K562 (cell line): ENCODE results near the gene LRRC8A. TPM values are rescaled to one million over a fixed set of nuclear protein-coding genes. Genes with fewer than 3 reads are reported as not detected.

Experiments
- ATAC-seq: fragments of 200-7000 bp; cut with Tn5 transposase; 3 replicates; pipeline ENCODE4 v1.9.1; 2020; ENCODE audit warnings: moderate library complexity
- BruUV-seq: library from RNA; stranded (reverse); fragments of 400-500 nt; replicated peaks from 2 replicates; lab custom pipeline; 2021; lab: Mats Ljungman, UMichigan
- CTCF ChIA-PET: fragments of 300-600 bp; formaldehyde crosslinking; extraction: SDS; loops from one replicate; lab custom pipeline; 2021; ENCODE audit warnings: low intra/inter-chr PET ratio; lab: Yijun Ruan, JAX
- POLR2A ChIA-PET: fragments of 300-600, 350-650 bp; sonication (Branson Sonifier 250); formaldehyde crosslinking; extraction: SDS; loops from one replicate; lab custom pipeline; 2021; ENCODE audit warnings: antibody characterized with exemption, inconsistent platforms; lab: Yijun Ruan, JAX
- DNase-seq, 4 experiments: peaks; one replicate each; pipeline versions ENCODE4 v3.0.0 to v3.0.0-alpha.2; 2011 to 2018; ENCODE audit warnings: low spot score in 3 of 4, mixed read lengths in 3 of 4; ENCODE audit errors: extremely low read depth in 1 of 4
- FAIRE-seq: peaks from 2 replicates; lab custom pipeline; 2011; peaks lifted over from hg19 to GRCh38; lab: Jason Lieb, UNC
- H2AFZ ChIP-seq: 2 replicates; pipeline ENCODE4 v1.6.0; 2011; ENCODE audit warnings: low read depth, low read length, control low read depth, inconsistent platforms
- H3K27ac ChIP-seq: fragments of 200-600 bp; 3 replicates; pipeline ENCODE4 v1.8.0; 2011; ENCODE audit warnings: low read depth, mild to moderate bottlenecking, control low read depth, inconsistent platforms, low read length, moderate library complexity, mixed read lengths; ENCODE audit errors: extremely low read depth
- H3K27me3 ChIP-seq, 2 experiments: fragments of 300-600 bp in 1 of 2; 2 replicates in 1 of 2; 3 replicates in 1 of 2; pipeline versions ENCODE4 v1.6.0 to v1.8.0; 2011; ENCODE audit warnings: inconsistent platforms in 2 of 2, low read length in 2 of 2, mild to moderate bottlenecking in 1 of 2, mixed read lengths in 1 of 2, moderate library complexity in 1 of 2; ENCODE audit not compliant: control insufficient read depth in 2 of 2, insufficient read depth in 2 of 2
- H3K36me3 ChIP-seq: fragments of 300-600 bp; 3 replicates; pipeline ENCODE4 v1.8.0; 2011; ENCODE audit warnings: mild to moderate bottlenecking, low read length, inconsistent platforms; ENCODE audit not compliant: control insufficient read depth, insufficient read depth
- H3K4me1 ChIP-seq, 2 experiments: fragments of 200-600 bp in 1 of 2; replicated peaks in 1 of 2; 2 replicates in 1 of 2; 3 replicates in 1 of 2; pipeline versions ENCODE4 v1.5.1 to v1.8.0; 2011; ENCODE audit warnings: inconsistent platforms in 2 of 2, low read length in 2 of 2, mild to moderate bottlenecking in 1 of 2, mixed read lengths in 1 of 2, moderate library complexity in 1 of 2; ENCODE audit not compliant: control insufficient read depth in 2 of 2, insufficient read depth in 2 of 2
- H3K4me2 ChIP-seq: 2 replicates; pipeline ENCODE4 v1.6.1; 2011; ENCODE audit warnings: low read length, control low read depth, inconsistent platforms, mixed read lengths; ENCODE audit not compliant: insufficient read depth
- H3K4me3 ChIP-seq: fragments of 200-600 bp; sonication (generic), shearing (Covaris generic); 2 replicates; pipeline ENCODE4 v1.5.1; 2016; ENCODE audit warnings: control low read depth, inconsistent platforms
- H3K79me2 ChIP-seq: fragments of 200-600 bp; 3 replicates; pipeline ENCODE4 v1.8.0; 2011; ENCODE audit warnings: low read length, inconsistent platforms; ENCODE audit not compliant: control insufficient read depth, insufficient read depth
- H3K9ac ChIP-seq, 2 experiments: 2 replicates each; pipeline versions ENCODE4 v1.6.0 to v1.6.1; 2011; ENCODE audit warnings: low read depth in 2 of 2, low read length in 2 of 2, control low read depth in 1 of 2, inconsistent platforms in 1 of 2, mild to moderate bottlenecking in 1 of 2, mixed read lengths in 1 of 2; ENCODE audit not compliant: insufficient read depth in 1 of 2
- H3K9me1 ChIP-seq: one replicate; pipeline ENCODE4 v1.6.0; 2011; ENCODE audit warnings: inconsistent platforms, mild to moderate bottlenecking, low read length, moderate library complexity; ENCODE audit not compliant: control insufficient read depth, insufficient read depth
- H3K9me3 ChIP-seq: replicated peaks from 2 replicates; pipeline ENCODE4 v1.5.1; 2011; ENCODE audit warnings: low read depth, low read length, inconsistent platforms; ENCODE audit not compliant: control insufficient read depth, insufficient read depth
- H4K20me1 ChIP-seq: replicated peaks from 2 replicates; pipeline ENCODE4 v1.6.1; 2011; ENCODE audit warnings: low read length, inconsistent platforms, mixed read lengths; ENCODE audit not compliant: control insufficient read depth, insufficient read depth
- CREB1 ChIP-seq, 2 experiments: sonication (generic) in 1 of 2; formaldehyde crosslinking in 1 of 2; IDR thresholded peaks; 2 replicates each; pipeline versions ENCODE4 v1.6.1 to v1.8.0; 2012 to 2022; ENCODE audit warnings: inconsistent platforms in 1 of 2, mild to moderate bottlenecking in 1 of 2, missing genetic modification reagents in 1 of 2, moderate library complexity in 1 of 2
- EHMT2 ChIP-seq: fragments of 450-650 bp; IDR thresholded peaks from 2 replicates; pipeline ENCODE4 v1.6.1; 2018; ENCODE audit warnings: antibody characterized with exemption
- HMG20B ChIP-seq: fragments of 250-450 bp; sonication (Bioruptor Pico); IDR thresholded peaks from 2 replicates; pipeline ENCODE4 v1.5.0; 2021; ENCODE audit warnings: mild to moderate bottlenecking
- POLR2G ChIP-seq: fragments of 200-400 bp; formaldehyde crosslinking; IDR thresholded peaks from 2 replicates; pipeline ENCODE4 v1.6.1; 2017; ENCODE audit warnings: low read depth, mild to moderate bottlenecking, antibody characterized with exemption, low read length, moderate library complexity
- SP2 ChIP-seq: IDR thresholded peaks from 2 replicates; pipeline ENCODE4 v1.6.1; 2011; ENCODE audit warnings: mild to moderate bottlenecking, low read depth, low read length, moderate library complexity; ENCODE audit not compliant: poor library complexity, severe bottlenecking; ENCODE audit errors: extremely low read depth
- TCF3 ChIP-seq: sonication (generic); formaldehyde crosslinking; IDR thresholded peaks from 2 replicates; pipeline ENCODE4 v1.4.0; 2020; ENCODE audit warnings: mild to moderate bottlenecking, missing genetic modification reagents
- WGBS: fragments of 100-300 bp; shearing (Covaris generic); methylation state at CpG from one replicate; pipeline ENCODE4 v1.1.6; 2016; ENCODE audit warnings: low coverage, mixed read lengths; ENCODE audit not compliant: insufficient coverage; ENCODE audit errors: missing lambda C conversion rate; 5-methylcytosine and 5-hydroxymethylcytosine counted together
- in situ Hi-C: fragments of 300-500 bp; cut with MboI; formaldehyde crosslinking; loops from 4 replicates; pipeline ENCODE4 v1.15.0; 2018; ENCODE audit warnings: inconsistent platforms, mixed read lengths
- intact Hi-C: fragments of 100-400 bp; cut with micrococcal nuclease; formaldehyde crosslinking; loops from 2 replicates; pipeline ENCODE4 v1.14.2; 2022
- polyA plus RNA-seq, 8 experiments: library from polyadenylated mRNA; depleted of rRNA in 4 of 8; stranded (reverse) in 5 of 8; unstranded in 3 of 8; fragments of >200 nt; fragmentation: Nextera tagmentation in 2 of 8; fragmentation: Illumina TruSeq in 1 of 8; extraction: Ambion mirVana in 2 of 8; extraction: Trizol in 1 of 8; gene quantifications; 2 replicates each; pipeline versions ENCODE4 v1.2.1 to v1.2.3, GENCODE V29; 2011 to 2014; ENCODE audit warnings: inconsistent platforms in 1 of 8, missing spikeins in 1 of 8
- total RNA-seq, 7 experiments: library from RNA; depleted of rRNA in 6 of 7; stranded (reverse); fragments of >200 nt in 6 of 7; fragmentation: Illumina TruSeq in 2 of 7; extraction: Trizol in 2 of 7; gene quantifications; 2 replicates each; pipeline versions ENCODE4 v1.2.1 to v1.2.3, GENCODE V29; 2011 to 2021; ENCODE audit warnings: low replicate concordance in 1 of 7
- TF ChIP-seq, protein P1 (sequence below): fragments of 450-650 bp; formaldehyde crosslinking; IDR thresholded peaks from 2 replicates; pipeline ENCODE4 v1.4.0; 2022; ENCODE audit warnings: missing genetic modification characterization
- TF ChIP-seq, protein P2 (sequence below): fragments of 250-450 bp; sonication (Bioruptor Pico); IDR thresholded peaks from 2 replicates; pipeline ENCODE4 v1.5.1; 2021; ENCODE audit warnings: mild to moderate bottlenecking

The LRRC8A gene
- total and polyA plus RNA-seq, 9 of the 15 experiments (the other 6 are each of a cell fraction or from before 2014, with no cell fraction given) = 2.9 to 24.7 (median 8.9) TPM

DNA sequence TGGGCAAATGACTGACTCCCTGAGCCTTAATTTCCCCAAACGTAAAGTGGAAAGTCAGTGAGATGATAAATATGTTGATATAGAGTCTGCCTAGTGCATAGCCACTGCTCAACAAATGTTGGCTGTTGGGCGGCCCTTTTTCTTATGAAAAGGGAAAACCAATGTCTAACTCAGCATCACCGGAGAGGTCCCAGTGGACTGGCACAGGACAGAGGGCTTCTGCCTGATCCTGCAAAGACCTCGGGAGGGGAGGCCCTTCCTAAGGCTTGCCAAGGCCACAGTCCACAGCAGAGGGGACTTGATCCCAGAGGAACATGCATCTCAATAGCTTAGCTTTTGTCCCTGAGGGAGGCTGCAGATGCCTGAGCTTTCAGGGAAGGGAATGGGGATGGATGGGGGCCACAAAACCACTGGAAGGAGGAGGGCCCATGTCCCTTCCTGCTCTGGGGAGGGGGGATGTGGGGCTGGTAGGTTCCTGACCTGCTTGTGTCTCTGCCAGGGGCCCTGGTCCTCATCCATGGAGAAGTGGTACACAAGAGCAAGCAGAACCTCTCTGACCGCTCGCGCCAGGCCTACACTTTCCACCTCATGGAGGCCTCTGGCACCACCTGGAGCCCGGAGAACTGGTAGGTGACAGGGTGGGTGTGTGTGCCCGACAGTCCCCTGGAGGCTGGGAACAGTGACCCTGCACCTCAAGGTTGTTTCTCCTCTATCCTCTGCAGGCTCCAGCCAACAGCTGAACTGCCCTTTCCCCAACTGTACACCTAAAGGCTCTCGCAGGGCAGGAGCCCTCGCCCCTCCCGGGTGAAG is 59.2 kb downstream of the LRRC8A start:
- H3K9me3 ChIP-seq = no peaks in the 10 kb centered on the region
- peaks cover 10% of the 10 kb centered on the region; the same call in 2 of the 3 replicates for H3K36me3 ChIP-seq
- no peaks in the 10 kb centered on the region for H4K20me1 ChIP-seq
- DNase-seq (no peak), ATAC-seq (no peak), FAIRE-seq (no peak)
- ChIA-PET CTCF (no interaction called here), POLR2A (interaction anchor here (0.6 kb wide), 1 partner anchor 217 kb away, joined by 3 read pairs; the partner anchor contains the start of gene ZDHHC12)
- H3K4me3 ChIP-seq = no peak overlapping the region
- H3K4me2 ChIP-seq = no peak overlapping the region
- H3K27ac ChIP-seq = no peak overlapping the region
- peaks cover 17 to 35% of the 10 kb centered on the region in 2 experiments for H3K4me1 ChIP-seq
- no TSS peak for BruUV-seq
- in situ Hi-C loops = no loop called here
- peak overlapping the region in 1 of 2 experiments; percentile 71; a peak in 2 of 4 replicates for H3K9ac ChIP-seq
- WGBS = 85% methylated on average over 11 of the region's 12 CpGs
- TF ChIP-seq SP2 = no peak
- TF ChIP-seq TCF3 (CRISPR knock-in tag) = no peak
- TF ChIP-seq POLR2G = no peak
- TF ChIP-seq, protein P1, sequence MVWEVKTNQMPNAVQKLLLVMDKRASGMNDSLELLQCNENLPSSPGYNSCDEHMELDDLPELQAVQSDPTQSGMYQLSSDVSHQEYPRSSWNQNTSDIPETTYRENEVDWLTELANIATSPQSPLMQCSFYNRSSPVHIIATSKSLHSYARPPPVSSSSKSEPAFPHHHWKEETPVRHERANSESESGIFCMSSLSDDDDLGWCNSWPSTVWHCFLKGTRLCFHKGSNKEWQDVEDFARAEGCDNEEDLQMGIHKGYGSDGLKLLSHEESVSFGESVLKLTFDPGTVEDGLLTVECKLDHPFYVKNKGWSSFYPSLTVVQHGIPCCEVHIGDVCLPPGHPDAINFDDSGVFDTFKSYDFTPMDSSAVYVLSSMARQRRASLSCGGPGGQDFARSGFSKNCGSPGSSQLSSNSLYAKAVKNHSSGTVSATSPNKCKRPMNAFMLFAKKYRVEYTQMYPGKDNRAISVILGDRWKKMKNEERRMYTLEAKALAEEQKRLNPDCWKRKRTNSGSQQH = no peak
- TF ChIP-seq CREB1 (IDR thresholded peaks at IDR 0.05) = no peak
- TF ChIP-seq CREB1 (CRISPR knock-in tag; IDR thresholded peaks at IDR 0.05) = no peak
- TF ChIP-seq, protein P2, sequence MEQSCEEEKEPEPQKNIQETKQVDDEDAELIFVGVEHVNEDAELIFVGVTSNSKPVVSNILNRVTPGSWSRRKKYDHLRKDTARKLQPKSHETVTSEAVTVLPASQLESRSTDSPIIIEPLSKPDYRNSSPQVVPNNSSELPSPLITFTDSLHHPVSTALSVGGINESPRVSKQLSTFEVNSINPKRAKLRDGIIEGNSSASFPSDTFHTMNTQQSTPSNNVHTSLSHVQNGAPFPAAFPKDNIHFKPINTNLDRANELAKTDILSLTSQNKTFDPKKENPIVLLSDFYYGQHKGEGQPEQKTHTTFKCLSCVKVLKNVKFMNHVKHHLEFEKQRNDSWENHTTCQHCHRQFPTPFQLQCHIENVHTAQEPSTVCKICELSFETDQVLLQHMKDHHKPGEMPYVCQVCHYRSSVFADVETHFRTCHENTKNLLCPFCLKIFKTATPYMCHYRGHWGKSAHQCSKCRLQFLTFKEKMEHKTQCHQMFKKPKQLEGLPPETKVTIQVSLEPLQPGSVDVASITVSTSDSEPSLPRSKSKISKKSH (CRISPR knock-in tag) = no peak
- TF ChIP-seq EHMT2 = no peak
- no peak for TF ChIP-seq HMG20B (CRISPR knock-in tag)
- intact Hi-C loops = no loop called here
- peaks cover 2% of the 10 kb centered on the region for H3K9me1 ChIP-seq
- peaks cover 8% of the 10 kb centered on the region for H3K79me2 ChIP-seq
- no peak overlapping the region for H2AFZ ChIP-seq
- no peaks in the 10 kb centered on the region for H3K27me3 ChIP-seq
